HS-27A (cell line): ENCODE results near the gene BAG1.
A peak's percentile ranks its signal among the peaks of the same experiment; 100 is the strongest.

Experiments used
- DNase-seq: peaks from one replicate; pipeline ENCODE4 v3.0.0-alpha.2; 2012; ENCODE audit warnings: low read depth, missing footprints

BAG1 gene

GRCh38 chr9:33241298-33241697, 23.2 kb downstream of the BAG1 start:
- no peak for DNase-seq

- peak; percentile 46 for DNase-seq
Observed at GRCh38 chr9:33239921-33240320, 24.6 kb downstream of the BAG1 start, which contains the start of gene SPINK4. Gene SPINK4 (plus strand): TSS chr9:33240167. CDS start chr9:33240209, 42 bp downstream.

DNA sequence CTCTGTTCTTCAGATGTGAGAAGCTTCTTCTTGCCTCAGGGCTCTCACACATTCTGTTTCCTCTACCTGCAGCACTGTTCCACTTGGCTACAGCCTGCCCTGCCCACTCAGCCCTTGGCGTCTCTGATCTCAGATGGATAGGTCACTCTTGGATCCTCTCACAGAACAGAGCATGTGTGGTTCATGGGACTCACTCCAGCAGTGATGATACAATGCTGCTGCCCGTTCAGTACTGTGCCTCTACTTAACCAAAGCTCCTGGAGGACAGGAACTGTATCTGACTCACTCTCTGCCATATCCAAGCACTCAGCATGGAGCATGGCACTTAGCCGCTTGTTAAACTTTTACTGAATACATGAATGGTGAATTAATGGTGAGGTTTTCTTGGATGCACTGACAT, 27.9 kb downstream of the BAG1 start:
- no peak for DNase-seq

DNA sequence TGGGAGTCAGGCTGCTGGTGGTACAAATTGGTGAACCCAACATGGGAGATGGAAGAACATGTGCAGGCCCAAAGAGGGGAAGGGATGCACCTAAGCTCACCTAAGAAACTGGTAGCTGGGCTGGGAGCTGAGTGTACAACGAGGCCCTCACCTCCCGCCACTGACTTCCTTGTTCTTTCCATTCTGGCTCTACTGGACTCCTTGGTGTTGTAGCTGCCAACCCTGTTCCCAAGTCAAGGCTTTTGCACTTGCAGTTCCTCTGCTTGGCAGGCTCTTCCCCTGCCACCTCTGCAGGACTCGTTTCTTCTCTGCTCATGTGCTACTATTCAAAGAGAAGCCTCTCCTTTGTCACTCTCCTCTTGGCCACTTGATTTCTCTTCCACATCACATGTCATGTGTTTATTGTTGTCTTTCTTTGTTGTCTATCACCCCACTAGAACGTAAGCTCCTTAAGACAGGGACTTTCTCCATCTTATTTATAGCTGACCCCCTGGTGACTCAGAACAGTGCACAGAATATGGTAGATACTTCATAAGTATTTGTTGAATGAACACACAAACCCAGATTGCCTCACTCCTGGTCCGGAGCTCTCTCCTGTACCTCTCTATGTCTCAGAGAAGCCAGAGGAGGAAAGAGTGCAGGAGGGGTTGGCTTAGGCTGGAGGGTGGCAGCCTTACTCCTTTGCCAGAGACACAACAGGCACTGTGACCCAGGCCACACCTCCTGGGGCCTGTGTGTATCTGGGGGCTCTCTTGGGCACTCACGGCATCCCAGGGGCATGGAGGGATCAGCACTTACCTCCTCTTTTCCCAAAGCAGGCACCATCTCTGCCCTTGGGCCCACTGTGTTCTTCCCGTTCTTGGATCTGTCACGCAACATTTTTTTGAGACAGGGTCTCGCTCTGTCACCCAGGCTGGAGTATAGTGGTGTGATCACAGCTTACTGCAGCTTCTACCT, 29.7 kb downstream of the BAG1 start:
- DNase-seq: no peak

GRCh38 chr9:33233626-33234342, 30.7 kb downstream of the BAG1 start:
- DNase-seq: peak; percentile 99

- DNase-seq: no peak
Observed at GRCh38 chr9:33232815-33233214, 31.7 kb downstream of the BAG1 start.

DNA sequence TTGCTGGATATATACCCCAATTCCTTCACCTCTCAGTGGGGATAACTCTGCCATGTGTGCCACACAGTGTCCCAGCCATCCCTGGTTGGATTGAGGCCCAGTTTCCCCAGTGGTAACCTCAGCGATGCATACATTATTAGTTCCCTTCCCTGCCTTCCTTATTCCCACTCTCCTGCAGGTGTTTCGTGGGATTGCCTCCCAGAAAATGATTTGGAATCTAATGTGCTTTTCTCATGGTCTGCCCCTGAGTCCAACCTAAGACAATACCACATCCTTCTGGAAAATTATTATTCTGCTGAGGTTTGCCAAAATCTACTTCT, 32.9 kb downstream of the BAG1 start:
- DNase-seq: no peak

- DNase-seq: no peak
Observed at GRCh38 chr9:33230756-33231622, 33.5 kb downstream of the BAG1 start.

DNA sequence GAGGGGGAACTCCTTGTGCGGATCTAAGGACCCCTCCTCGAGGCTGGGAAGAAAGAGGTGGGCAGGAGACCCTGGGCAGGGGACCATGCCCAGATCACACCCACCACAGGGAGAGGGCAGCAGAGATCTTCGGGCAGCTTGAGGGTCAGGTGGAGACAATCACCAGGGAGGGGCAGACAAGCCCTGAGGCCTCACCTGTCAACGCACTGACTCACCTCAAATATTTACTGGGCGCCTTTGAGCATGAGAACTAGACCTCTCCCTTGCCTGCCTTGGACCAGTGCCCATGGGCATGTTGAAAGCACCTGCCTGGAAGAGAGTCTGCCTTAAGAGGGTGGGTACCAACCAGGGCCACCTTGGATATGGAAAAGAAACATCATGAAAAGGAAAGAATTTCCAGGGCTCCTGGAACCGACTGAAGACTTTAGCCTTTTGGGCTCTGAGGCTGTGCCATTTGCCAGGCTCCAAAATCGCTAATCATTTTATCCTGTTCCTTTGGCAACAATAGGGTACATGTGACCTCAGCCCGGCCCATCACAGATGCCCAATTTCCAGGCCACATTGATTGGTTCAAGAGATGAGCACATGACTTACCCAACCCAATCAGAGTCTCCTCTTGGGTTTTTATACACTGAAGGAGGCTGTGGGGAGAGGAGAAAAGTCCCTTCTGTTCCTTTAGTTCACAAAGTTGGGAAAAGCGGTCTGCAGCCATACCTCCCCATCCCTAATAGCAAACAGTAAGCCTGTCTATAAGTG, 35.0 kb downstream of the BAG1 start:
- DNase-seq: no peak

DNA sequence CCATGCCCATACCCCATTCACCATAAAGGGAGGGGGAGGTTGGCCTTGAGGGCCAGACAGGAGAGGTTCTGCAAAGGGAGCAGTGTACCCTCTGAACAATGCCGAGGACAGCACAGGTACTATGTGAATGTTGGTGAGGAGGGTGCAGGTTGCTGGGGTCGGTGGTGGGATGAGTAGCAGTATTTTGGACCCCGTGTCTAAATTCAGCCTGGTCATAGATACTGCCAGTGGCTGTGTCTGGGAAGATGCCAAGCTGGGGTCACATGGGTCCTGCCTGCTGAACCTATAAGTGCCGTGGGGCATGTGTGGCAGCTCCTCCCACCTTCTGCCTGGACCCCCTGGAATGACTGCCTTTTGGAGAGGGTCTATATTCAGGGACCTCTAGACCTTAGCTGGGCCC, 35.9 kb downstream of the BAG1 start:
- no peak for DNase-seq

GRCh38 chr9:33227741-33228140, 36.8 kb downstream of the BAG1 start:
- DNase-seq: no peak

DNA sequence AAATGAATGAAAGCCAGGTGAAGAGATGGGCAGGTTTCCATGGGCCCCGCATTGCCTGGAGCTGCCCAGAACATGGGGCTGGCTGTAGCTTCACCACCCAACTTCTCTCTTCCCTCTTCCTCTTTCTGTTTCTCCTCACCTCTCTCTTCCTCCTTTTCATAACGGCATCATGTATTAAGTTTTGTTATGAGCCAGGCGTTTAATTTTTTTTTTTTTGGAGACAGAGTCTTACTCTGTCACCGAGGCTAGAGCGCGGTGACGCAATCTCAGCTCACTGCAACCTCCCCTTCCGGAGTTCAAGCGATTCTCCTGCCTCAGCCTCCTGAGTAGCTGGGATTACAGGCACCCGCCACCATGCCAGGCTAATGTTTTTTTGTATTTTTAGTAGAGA, 37.5 kb downstream of the BAG1 start:
- DNase-seq: no peak

- DNase-seq: peak; percentile 78
Observed at GRCh38 chr9:33225319-33226147, 39.0 kb downstream of the BAG1 start.

DNA sequence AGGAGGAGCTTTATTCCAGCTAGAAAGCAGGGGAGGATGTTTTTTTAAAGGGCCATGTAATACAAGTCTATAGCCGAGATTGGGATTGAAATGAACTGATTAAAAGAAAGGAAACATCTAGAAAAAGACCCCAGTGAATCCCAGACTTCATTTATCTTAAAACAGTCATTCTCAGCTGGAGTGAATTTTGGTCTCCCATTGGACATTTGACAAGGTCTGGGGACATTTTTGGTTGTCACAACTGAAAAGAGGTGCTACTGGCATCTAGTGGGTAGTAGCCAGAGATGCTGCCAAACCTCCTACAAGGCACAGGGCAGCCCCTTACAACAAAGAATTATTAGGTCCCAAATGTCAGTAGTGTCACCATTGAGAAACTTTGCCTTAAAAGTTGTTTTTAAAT, 40.8 kb downstream of the BAG1 start:
- DNase-seq: no peak

GRCh38 chr9:33222031-33222430, 42.5 kb downstream of the BAG1 start:
- DNase-seq: no peak

GRCh38 chr9:33221568-33221884, 43.0 kb downstream of the BAG1 start:
- no peak for DNase-seq

GRCh38 chr9:33220681-33221567, 43.6 kb downstream of the BAG1 start:
- no peak for DNase-seq

- no peak for DNase-seq
Observed at GRCh38 chr9:33211695-33212393, 52.7 kb downstream of the BAG1 start.
